HG02763 (cell line): Measurements from ENCODE around the gene OLFM3.

Source experiments
- ATAC-seq: cut with Tn5 transposase; IDR thresholded peaks from one replicate; pipeline ENCODE4 v1.9.1; 2021; ENCODE audit warnings: mild to moderate bottlenecking, moderate library complexity; ENCODE audit not compliant: unreplicated experiment

Gene OLFM3

DNA sequence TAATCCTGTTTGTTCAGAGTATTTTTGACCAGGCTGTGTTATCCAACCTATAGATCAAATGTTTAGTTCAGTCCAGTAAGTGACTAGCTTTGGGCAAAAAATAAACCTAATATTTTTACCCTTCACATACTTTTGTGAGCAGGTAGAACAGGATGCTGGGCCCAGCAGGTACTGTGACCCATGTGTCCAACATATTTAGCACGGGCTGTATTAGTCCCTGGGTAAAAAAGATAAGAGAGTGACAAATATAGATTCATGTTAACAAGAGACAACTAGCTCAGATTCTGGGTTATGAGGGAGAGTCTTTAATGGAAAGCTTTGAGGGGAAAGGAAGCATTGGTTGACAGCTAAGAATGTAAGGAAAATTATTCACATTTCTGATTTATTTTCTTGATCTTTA is 43.1 kb downstream of the OLFM3 start:
- ATAC-seq: no peak

DNA sequence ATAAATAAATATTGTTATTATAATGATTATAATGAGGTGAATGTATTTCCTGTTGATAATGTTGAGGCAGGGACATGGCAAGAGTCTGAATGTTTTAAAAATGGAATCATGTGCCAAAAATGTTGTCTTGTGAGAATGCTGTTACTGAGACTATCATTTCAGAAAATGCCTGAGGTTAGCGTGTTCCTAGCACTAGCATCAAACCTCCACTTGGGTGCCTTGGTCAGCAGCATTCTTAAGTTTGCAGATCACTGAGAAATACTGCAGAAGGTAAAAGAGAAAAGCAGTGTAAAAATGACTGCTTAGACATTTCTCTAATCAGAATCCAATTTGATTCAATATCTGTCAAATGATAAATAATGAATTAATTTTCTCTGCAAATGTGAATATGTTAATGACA is 50.8 kb downstream of the OLFM3 start:
- no peak for ATAC-seq

DNA sequence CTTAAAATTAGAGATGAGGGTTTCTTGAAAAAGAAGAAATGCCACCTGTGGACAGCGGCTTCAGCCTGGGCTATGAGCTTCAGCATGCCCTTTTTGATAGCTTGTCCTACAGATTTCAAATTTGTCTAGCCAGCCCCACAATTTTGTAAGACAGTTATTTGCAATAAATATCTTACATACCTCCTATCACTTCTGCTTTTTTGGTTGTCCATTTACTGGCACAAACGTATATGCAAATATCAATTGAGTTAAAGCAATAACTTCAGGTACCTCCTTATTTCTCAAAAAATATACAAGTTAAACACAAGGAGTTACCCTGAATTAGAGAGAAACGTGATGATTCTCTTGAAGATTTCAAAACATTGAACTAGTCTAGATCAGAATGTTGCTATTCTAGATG is 53.5 kb downstream of the OLFM3 start:
- no peak for ATAC-seq

DNA sequence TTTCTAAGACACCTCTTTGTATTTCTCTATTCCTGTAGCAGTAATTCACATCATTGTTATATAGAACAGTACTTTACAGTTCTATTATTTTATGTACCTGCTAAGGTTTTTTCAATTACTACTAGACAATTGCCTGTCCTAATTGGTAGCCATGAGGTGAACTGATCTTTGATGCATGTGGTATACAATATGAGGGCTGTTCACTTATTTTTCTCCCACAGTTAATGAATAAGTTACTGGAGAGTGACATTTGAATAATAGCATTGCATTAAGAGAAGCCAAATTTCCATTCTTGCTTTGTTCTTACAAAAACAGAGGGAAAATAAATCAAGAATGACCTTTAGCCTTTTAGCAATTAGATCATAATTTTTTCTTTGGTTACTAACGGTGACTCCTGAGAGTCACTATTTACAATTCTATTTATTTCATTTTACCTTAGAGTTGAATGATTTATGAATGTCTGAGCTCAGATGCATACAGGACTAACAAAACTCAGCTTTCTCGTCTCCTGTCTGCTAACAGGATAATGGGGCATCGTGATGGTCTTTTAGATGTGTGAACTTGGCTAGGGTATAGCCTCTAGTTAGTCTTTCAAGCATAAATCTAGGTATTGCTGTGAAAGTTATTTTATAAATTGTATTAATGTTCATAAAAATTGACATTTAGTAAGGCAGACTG is 54.1 kb downstream of the OLFM3 start:
- ATAC-seq: no peak

DNA sequence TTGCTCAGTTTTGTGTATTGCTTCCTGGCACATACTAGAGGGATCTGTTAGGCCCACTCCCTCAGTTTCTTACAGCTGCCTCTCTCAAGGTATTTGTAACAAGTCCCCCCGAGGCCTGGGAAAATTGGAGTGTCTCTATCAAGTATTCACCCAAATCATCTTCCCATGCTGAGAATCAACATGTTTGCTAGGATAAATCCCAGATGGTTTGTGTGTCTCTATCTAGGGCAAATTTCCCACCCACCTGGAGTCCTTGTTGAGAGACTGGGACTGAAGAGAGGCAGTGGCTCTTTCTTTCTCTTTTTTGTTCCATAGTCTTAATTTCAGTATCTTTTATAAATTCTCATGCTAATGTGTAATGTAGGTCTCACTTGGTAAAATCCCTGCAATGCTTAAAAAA is 58.0 kb downstream of the OLFM3 start:
- no peak for ATAC-seq

DNA sequence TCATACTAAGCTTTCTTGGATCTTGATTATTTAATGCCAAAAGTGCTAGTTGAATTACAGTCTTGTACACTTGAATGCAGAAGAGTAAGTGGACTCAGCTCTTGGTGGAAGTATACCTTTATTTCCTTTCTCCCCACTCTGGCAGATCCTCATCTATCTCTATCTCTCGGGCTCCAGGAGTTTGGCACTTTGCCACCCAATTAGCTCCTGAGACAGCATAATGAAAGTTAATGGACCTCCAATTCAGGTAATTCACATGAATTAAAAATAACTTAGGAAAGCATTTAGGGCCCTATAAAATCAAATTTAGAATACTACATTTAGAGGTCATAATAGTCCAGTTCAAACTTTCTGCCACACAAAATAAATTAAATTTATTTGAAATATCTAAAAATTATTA is 67.4 kb downstream of the OLFM3 start:
- ATAC-seq: no peak

DNA sequence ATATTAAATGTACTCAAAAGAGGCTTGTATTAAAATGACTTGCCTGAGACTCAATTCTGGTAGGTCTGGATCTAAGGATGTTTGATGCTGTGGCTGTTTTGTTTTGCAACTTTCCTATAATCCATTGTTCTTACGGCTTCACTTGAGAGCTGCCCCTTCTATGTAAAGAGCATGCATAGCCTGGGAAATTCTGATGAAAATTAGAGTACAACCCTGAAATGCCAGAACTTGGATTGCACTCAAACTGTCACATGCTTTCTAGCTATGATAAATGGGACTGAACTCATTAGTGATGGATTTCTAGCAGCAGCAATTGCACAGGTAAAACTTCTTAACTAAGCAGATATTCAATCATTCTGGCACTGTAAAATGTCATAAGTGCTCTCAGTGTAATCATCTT is 67.9 kb downstream of the OLFM3 start:
- ATAC-seq: no peak

DNA sequence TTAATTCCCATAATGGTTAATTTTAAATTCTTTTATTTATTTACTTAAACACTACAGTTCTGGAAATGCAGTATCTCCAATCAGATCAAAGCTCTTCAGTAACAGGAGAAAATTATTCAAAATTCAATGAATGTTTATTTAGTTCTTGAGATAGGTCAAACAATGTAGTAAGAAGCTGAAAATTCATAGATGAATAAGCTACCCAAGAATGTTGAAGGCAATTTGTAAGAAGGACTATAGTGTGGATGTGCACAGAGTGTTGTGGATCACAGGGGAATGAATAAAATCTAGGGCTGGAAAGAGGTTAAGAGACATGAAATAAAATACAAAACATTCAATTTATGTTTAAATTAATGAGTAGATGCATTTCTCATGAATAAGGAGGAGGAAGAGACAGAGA is 72.0 kb downstream of the OLFM3 start:
- ATAC-seq: no peak

DNA sequence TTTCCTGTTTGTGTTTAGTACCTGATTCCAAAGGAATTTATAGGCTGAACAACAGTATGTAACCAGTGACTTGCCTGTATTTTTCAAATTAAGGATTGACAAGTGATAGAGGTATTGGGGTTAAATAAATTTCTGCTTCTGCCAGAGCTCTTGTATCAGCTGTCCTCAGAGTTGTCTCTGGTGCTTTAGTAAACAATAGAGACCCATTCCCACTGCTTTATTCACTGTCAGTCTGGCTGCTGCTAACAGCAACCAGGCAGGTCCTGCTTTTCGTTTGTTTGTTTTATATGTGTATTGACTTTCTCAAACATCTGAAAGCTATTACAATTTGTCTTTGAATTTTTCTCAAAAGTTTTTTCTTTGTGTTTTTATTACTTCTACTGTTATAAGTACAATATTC is 76.1 kb downstream of the OLFM3 start:
- no peak for ATAC-seq

DNA sequence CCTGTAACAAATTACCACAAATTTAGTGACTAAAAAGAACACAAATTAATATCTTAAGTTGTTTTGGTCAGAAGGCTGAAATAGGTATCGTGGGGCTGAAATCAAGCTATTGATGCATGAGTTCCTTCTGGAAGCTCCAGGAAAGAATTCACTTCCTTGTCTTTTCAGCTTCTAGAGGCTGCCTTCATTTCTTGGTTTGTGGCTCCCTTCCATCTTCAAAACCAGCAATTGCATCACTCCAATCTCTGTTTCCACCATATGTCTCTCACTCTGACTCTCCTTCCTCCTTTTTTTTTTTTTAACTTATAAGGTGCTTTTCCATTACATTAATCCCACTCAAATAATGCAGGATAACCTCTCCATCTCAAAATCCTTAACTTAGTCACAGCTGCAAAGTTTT is 78.4 kb downstream of the OLFM3 start:
- no peak for ATAC-seq

DNA sequence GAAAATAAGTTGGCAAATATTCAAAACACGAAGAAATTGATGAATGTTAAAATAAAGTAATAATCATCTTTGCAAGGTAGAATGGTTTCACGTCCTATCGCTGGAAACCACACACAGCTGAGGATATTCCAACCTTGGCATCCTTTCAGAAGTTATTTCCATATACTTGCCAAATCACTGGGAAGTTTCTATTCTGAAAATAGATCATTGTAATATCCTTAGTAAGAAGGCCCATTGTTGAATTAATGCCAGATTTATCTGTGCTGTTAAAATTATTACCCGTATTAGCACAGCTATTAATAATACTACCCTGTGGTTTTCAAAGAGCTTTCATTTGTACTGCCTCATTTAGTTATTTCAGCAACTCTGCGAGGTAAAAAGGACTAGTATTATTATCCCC is 81.1 kb downstream of the OLFM3 start:
- ATAC-seq: no peak

DNA sequence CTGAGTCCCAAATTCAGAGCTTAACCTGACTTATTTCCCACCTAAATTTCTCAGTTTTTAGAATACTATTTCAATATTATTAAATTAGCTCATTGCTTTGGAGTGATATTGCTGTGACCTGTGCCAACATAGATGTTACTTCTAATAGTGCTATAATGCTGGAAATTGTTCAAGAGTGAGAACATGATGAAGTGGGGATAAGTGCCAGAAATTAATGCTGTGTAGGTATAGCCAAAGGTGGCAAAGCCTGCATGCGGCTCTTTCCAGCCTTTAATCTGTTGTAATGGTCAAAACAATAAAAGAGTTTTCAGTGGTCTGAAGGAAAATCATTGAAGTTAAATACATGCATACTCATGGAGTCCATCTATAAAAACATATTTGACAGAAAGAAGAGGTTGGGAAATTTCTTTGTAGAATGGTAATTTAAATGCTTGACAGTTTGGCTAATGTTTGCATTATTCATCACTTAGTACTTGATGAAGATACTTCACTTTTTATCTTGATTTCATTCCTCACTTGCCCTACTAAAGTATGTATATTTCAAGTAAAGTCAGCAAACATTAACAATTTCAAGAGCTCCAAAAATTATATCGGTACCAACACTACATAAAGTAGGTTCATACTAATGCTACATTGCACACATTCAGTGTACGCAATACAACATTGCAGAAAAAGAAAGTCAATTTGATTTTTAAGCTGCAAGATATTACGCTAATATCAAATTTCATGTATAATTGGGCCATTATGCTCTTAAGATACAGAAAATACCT is 82.1 kb downstream of the OLFM3 start:
- ATAC-seq: no peak

DNA sequence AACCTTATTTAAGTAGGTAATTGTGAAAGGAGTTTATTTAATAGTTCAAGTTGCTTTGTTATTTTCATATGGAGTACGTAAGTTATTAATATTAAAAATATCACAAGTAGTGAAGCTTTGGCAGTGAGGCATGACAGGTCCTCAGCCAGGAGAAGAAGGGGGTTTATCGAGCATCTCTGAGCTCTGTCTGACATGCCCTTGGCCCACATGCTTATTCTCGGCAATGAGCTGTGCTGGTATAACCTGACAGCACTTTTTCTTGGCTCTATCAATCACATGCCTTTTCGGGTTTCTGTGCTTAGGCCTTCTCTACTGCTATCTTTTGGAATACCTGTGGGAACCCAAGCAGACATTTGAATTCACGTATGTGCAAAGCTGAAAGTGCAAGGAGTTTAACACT is 84.8 kb downstream of the OLFM3 start:
- ATAC-seq: no peak

DNA sequence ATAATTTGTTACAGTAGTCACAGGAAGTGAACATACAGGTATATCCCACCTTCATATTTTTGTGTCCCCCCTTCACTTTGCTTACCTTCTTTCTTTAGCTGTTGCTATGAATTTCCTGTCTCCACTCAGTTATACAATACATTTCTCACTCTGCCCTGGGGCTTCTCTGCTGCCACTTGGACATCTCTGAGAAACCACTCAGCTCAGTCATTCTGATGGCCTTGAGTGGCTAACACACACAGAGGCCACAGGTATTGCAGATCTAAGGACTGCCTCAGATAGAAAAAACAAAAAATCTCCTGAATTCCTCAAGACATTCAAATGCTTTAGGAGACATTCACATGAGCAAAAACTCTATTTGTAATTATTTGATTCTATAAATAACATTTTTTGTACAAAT is 87.7 kb downstream of the OLFM3 start:
- ATAC-seq: no peak

DNA sequence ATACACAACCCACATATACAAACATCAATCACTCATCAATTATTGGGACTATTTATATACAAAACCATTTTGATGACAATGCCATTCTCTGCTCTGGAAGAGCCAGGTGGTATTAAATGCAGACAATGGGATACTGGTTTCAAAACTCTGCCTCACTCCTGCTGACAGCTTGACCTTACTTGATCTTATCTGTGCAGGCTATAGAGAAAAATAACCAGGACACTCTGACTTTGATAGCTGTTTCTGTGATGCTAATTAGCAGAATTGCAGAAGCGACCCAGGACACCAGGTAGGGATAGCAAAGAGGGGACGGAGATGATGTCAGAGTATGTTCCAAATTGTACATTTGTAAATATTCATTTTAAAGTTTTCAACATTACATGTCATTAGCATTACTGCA is 89.5 kb downstream of the OLFM3 start:
- no peak for ATAC-seq

DNA sequence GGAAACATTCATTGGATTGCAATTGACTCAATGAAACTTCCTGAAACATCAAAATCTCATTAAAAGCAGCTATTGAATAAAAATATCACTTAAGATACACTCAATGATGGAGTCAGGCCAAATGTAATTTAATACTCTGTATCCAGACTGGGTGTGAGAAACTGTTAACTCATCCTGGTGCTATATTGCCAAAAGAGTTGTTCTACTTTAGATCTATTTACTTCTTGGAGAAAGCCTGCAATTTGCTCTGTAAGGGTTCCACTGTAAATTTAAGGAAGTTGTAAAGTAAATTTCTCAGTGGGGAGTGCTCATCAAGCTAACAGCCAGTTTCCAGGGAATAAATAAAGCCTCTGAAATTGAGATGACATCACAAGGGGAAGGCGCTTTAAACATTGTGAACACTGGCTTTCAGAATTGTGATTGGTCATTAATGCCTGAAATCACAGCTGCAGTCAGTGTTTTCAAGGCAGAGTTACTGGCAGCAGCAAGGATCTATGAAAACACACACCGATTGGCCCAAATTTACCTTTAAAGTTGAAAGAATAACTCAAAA is 91.4 kb downstream of the OLFM3 start:
- no peak for ATAC-seq

DNA sequence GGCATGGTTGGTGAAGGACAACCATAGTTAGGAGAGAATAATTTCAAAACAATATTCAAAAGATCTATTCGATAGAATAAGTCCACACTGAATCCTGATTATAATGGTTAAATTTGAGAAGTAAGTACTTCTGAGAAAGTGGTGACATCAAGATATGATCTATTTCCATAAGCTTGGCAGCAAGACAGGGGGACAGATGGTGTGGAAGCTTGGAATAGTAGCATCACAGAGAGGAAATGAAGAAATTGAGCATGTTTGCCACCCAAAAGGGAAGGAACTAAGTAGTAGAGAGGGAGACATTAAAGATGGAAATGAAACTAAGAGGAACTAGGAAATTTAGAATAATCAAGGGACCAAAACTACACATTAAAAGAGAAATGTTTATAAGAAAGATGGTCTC is 94.5 kb downstream of the OLFM3 start:
- no peak for ATAC-seq

DNA sequence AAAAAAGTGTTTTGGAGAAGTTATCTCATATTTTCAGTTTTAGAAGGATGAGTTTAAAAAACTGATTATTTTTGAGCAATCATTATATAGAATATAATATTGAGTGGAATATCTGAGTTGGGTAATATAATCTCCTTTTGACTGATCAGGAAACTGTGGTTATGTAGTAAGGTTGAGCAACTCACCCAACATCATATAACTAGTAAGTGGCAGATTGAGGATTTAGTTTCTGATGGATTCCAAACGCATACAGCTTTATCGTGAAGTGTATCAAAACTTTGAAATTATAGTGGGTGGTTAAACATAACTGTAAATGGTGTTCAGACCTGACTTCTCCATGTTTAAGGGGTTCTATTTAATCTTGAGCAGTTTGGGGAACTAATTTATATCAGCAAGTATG is 98.6 kb downstream of the OLFM3 start:
- no peak for ATAC-seq

DNA sequence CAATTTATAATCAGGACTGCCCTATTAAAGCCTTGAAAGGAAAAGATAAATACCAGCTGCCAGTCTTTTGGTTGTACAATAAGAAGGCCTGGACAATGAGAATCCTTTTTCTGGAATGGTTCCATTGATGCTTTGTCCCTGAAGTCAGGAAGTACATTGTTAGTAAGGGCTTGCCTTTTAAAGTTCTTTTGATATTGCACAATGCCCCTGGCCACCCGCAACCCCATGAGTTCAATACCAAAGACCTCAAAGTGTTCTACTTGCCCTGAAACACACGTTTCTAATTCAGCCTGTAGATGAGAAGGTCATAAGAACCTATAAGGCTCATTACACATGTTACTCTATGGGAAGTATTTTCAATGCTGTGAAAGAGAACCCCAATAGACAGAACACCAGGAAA is 112.1 kb downstream of the OLFM3 start:
- no peak for ATAC-seq

DNA sequence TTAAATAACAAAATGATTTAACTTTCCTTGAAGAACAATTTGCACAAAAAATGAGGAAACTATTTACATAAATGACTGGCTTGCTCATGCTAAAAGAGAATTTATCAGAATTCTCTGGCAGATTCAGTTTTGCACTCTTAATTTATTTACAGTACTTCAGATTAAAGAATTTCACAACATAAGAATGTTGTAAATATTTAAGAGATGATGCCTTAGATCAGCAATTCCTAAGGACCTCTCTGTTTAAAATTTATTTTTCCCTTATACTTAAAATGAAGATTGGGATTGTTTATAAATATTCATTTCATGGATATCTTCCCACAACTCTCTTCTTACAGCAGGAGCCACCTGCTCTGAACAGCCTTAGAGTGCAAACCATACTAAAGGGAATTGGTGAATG is 120.8 kb downstream of the OLFM3 start:
- ATAC-seq: no peak

DNA sequence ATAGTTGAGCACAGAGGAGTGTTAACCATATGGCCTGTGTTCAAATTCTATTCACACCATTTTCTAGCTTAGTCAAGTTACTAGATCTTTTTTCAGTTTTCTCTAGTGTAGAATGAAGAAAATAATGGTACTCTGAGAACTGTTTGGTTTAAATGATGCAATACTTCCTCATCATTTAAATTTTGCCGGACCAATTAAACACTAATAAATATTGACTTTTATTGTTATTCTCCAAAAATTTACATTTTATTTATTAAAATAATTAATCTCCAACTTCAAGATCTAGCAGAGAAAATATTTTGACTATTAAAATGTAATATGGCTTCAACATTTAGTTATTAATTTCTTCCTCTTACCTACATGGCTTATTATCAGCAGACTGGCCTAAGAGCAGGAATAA is 123.1 kb downstream of the OLFM3 start:
- no peak for ATAC-seq

DNA sequence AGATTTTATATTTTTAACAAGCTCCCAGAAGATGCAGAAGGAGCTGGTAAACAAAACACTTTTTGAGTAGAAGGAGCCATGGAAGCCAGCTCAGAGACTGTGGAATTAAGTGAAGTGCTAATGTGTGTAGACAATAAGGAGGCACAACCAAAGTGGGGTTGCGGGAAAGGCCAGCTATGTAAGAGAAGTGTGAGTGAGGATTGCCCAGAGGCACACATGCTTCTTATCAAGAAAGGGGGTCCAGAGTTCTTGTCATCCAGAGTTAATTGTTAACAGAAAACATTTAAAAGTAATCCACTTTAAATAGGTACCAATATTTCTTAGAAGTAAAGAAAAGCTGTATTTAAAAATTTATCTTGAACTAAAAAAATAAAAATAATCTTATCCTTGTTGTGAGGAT is 136.8 kb downstream of the OLFM3 start:
- no peak for ATAC-seq

DNA sequence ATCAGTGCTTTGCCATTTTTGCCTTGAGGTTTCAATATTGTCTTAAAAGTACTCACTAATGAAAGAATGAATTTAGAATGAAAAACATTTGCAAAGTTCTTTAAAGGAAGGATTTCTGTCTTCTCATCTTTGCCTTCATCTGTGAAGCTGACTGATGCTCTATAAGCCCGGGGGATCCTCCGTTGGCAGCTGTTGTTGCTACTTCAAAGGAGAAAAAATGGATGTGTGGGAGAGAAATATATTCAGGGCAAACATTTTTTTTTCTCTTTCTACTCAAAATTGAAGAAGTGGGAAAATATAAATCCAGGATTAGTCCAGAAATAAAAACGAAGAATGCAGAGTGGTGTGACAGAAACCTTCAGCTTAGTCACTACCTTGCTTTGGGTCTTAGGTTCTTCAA is 142.5 kb downstream of the OLFM3 start:
- ATAC-seq: no peak
